Activated CD4-positive, alpha-beta T cell treated with anti-CD3 and anti-CD28 coated beads, Interleukin-10, Interleukin-2, amounts not matched to agents 100 ng/mL and 50 ng/mL, durations not matched to agents 16 hours and 8 hours (primary cell): Measurements from ENCODE around the gene HDAC11.

Experiments
- DNase-seq: peaks from one replicate; pipeline ENCODE4 v3.0.0-alpha.2; 2020

The HDAC11 gene

GRCh38 chr3:13545952-13546454, 65.9 kb downstream of the HDAC11 start:
- no peak for DNase-seq

- DNase-seq, result no peak
Measured at GRCh38 chr3:13546667-13547171, 66.6 kb downstream of the HDAC11 start.

DNA sequence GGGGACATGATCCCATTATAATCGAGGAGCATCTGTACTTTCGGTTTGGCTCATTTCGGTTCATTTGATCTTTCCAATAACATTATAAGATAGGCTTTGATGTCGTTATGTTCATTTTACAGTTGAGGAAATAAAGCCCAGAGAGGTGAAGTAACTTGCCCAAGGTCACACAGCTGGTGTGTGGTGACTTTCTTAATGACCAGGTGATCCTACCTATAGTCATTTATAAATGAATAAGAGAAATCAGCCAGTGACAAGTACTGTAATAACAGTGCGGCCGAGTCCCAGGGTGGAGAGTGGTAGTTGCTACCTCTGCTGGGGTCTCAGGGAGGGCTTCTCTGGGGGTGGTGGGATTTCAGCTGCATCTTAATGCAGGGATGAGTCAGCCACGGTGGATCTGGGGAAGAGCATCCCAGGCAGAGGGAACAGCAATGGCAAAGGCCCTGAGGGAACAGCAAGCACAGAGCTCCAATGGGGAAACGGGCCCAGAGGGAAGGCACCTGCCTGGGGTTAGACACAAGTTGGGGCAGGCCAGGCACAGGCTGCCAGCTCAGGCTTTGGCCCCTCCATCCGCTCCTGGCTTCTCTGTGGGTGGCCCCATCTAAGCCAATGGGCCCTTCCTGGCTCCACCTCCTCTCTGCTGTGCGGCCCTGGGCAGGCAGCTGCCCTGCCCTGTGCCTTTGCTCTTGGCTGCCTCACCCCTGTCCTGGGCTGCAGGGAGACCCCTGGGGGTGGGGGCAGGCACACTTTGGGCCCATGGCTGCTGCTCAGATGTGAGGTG, 67.7 kb downstream of the HDAC11 start:
- no peak for DNase-seq

DNA sequence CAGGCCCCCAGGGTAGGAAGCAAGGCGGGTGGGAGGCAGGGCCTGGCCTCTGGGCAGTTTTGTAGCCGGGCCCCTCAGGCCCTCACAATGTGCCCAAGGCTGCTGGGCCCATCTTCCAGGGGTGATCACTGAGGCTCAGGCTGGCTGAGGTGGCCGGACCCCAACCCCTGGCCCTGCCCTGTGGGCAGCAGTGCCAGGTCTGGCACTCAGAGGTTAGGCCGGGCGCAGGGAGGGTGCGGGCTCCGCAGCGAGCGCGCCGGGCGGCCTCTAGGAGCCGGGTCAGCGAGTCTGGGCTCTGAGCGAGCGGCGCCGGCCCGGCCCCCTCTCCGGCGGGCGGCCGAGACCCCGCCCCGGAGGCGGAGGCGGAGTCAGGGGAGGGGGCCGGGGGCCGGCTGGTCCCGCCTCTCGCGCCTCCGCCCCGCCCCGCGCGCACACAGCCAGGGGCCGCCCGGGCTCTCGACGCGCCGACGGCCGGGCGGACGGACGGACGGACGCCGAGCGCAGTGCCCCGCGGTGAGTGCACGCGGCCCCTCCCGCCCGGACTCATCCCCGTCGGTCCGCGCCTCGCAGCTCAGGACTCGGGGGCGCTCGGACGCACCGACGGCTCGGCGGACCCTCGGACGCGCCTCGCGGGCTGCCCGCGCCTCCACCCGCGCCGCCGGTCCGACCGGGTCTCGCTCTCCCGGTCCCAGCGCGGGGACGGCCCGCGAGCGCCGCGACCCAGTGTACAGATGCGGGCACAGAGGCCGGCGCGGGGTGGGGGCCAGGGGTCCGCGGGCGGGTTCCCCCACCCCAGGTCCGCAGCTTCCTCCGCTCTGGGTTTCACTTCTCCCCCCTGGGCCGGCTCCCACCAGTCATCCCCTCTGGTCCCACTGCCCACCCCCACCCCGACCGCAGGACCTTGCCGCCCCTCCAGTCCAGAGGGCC, 68.9 kb downstream of the HDAC11 start, which contains the start of gene FBLN2:
Gene FBLN2, plus strand, starts transcription at position 430 of the 927 bp plus-strand sequence. CDS start 21,231 bp downstream, outside the sequence.
- DNase-seq, result peak; percentile 11

DNA sequence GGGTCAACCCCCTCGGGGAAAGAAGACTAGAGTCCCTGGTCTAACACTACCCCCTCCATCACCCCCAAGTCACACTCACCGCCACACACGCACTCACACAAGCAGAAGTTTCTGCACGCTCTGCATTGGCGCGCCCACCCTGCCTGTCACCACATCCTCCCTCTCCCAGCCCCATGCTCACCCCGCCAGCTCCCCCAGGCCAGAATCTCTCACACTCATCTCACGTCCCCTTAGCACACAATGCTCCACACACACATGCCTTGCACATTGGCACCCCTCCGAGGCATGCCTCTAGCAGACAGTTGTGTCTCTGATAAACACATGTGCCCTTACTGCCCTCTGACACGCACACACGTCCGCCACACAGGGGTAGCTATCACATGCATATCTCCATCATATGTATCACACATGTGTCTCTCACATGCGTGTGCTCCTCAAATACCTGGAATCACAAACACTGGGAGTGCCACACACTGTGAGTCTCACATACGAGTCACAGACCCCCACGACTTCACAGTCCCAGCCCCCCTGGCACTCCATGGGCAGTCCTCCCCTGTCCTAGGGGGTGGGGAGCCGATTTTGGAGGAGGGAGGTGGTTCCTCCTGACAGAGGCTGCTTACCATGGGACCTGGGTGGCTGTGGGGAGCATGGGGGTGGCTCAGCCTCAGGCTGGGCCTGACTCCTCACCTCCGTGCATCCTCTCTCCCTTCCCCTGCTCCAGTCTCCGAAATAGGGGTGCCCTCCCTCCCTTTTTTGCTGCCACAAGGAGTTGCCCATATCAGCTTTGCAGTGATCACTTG, 69.7 kb downstream of the HDAC11 start:
- no peak for DNase-seq

- DNase-seq, result no peak
Measured at GRCh38 chr3:13550423-13550690, 70.3 kb downstream of the HDAC11 start.

DNA sequence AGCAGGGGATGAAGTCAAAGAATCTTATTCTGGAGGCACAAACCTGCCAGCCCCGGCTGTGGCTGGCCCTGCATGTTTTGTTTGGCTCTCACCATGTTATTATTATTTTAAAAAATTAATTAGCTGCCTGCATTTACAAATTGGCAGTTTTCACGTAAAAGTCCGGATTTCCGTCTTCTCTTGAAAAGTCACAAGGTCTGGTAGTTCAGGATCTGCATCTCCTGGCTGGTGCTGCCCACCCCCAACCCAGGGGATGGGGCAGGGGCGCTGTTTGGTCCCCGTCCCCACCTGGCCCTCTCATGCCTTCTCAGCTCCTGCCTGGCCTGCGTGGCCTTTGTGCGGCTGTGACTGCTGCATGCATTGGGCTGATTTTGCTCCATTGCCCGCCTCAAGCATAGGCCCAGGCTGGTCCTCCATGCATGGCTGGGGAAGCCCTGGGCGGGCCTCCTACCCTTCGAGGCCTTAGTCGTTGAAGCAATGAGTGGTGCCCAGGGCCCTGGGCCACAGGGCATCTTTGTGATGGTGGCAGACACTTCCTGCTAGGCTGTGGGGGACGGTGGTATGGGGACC, 70.8 kb downstream of the HDAC11 start:
- no peak for DNase-seq

- DNase-seq, result no peak
Measured at GRCh38 chr3:13552857-13553652, 72.9 kb downstream of the HDAC11 start.

DNA sequence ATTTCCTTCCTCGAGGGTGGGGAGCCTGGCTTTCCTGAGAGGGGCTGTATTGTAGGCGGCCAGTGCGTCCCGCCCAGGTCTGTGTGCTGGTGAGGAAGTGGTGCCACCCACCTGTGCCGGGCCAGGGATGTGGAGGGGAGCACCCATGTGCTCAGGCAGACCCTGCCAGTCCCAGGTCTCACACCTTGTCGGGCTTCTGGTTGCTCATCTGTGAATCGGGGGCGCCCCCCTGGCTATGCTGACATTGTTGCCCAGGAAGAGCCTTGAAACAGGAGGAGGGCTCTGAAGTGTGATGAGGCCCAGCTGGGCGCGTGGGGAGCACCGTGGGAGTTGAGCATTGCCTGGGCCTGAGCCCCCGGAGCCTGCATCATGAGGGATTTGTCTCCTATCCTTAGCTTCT, 73.6 kb downstream of the HDAC11 start:
- no peak for DNase-seq

- no peak for DNase-seq
Measured at GRCh38 chr3:13555753-13556152, 75.6 kb downstream of the HDAC11 start.
